LNCaP clone FGC (cell line): Measurements from ENCODE around the gene C17orf58.
"Not testable (repeated sequence)": the region's sequence is repeated elsewhere in the genome, so short reads cannot be mapped to it uniquely, and the experiment has no call there.

Source experiments
- DNase-seq: peaks from one replicate; pipeline ENCODE4 v3.0.0-alpha.2; 2011; ENCODE audit warnings: low read depth
- H3K4me3 ChIP-seq: 2 replicates; pipeline ENCODE4 v1.5.1; 2011; ENCODE audit warnings: mild to moderate bottlenecking, low read depth, low read length, control low read depth
- CTCF ChIP-seq: IDR thresholded peaks from 2 replicates; pipeline ENCODE4 v1.5.1; 2012; ENCODE audit warnings: mild to moderate bottlenecking; ENCODE audit not compliant: control insufficient read depth, insufficient read depth; ENCODE audit errors: extremely low read depth

The C17orf58 gene

GRCh38 chr17:67974185-67974584, 22.1 kb downstream of the C17orf58 start:
- no peak overlapping the region for H3K4me3 ChIP-seq

DNA sequence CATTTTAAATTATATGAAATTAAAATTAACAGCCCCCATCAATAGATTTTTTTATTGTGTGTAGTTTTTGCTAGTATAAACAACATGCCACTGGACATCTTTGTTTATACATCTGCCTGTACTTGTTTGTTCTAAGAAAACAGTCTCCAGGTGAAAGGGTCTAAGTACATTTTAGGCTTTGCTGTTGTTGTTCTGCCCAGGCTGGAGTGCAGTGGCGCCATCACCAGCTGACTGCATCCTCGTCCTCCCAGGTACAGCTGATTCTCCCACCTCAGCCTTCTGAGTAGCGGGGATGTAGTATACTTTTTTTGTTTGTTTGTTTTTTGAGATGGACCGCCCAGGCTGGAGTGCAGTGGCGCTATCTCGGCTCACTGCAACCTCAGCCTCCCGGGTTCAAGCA, 25.5 kb downstream of the C17orf58 start:
- H3K4me3 ChIP-seq = no peak overlapping the region
- DNase-seq = no peak
- 0 out of 2 replicates have a peak, but pooled peaks have one; percentile 4 for TF ChIP-seq CTCF

More at GRCh38 chr17:67974185-67974584, 22.1 kb downstream of the C17orf58 start:
- DNase-seq = no peak
- no peak for TF ChIP-seq CTCF

GRCh38 chr17:67963145-67963572, 33.1 kb downstream of the C17orf58 start:
- peak; percentile 31 for DNase-seq
- not testable (repeated sequence) for H3K4me3 ChIP-seq
- TF ChIP-seq CTCF = peak; percentile 67

DNA sequence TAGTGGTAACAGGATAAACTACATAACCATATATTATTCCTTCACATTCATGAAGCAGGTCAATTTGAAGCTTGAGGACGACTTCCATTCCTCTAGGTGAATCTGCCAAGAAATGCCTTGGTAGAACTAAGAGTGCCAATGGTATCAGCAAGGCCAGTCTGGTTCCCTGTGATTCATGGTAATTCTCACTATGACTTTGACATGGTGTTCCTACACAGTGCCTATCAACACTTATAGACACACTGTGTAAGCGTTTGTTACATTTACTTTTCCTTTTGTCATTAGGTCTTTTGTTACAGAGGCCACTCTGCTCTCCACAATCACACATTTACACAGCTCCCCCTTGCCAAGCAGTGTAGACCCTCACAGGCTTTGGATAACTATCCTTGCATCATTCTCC, 34.1 kb downstream of the C17orf58 start:
- not testable (repeated sequence) for H3K4me3 ChIP-seq, DNase-seq

DNA sequence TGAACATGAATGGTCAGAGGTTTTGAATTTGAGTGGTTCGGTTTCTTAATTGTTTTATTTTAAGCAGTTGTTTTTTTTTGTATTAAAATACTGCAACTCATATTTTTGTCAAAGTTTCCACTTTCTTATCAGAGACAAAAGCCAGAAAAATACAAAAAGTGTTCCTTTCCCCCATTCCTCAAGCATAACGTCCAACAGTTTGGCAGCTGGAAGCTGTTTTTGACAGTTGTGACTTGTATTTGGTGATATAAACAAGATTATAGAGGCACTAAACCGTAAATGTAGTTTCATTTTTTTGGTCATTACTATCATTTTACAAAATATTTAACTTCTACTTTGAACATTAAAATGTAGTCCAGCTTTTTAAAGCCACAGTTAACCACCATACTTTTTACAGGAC, 36.0 kb downstream of the C17orf58 start:
- DNase-seq, H3K4me3 ChIP-seq: not testable (repeated sequence)

DNA sequence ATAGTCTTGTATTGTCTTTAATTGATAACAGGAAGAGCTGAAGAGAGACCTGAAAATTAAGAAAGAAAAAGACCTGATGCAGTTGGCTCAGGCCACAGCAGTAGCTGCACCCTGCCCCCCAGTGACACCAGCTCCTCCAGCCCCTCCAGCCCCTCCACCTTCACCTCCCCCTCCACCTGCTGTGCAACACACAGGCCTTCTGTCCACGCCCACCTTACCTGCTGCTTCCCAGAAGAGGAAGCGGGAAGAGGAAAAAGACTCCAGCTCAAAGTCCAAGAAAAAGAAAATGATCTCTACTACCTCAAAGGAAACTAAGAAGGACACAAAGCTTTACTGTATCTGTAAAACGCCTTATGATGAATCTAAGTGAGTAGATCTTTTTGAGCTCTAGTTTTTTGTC, 36.8 kb downstream of the C17orf58 start:
- TF ChIP-seq CTCF = no peak
- no peak overlapping the region for H3K4me3 ChIP-seq
- DNase-seq = no peak

GRCh38 chr17:67950945-67951344, 45.3 kb downstream of the C17orf58 start:
- DNase-seq = no peak
- TF ChIP-seq CTCF = no peak
- no peak overlapping the region for H3K4me3 ChIP-seq

DNA sequence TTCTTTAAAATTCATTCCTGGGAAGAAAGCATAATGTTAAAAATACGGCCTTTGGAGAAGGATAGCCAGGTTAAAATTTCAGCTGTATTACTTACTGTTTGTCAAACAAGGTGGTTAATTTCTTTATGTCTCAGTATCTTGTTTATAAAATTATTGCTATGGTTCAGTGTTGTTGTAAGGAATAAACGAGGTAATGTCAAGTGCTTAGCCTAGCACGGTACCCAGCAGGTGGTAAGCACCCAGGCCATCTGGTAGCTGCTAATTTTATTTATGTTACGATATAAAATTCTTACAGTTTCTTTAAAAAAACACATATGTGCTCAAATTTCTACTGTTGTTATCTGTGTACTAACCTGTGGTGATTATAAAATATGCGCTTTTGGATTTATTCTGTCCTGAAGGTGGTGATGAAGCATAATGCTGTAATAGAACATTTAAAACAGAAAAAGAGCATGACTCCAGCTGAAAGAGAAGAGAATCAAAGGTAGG, 48.9 kb downstream of the C17orf58 start:
- TF ChIP-seq CTCF = no peak
- no peak for DNase-seq
- H3K4me3 ChIP-seq = no peak overlapping the region
